RKO (cell line): ENCODE results near the gene TRPM3.
"Not testable (repeated sequence)": the region's sequence is repeated elsewhere in the genome, so short reads cannot be mapped to it uniquely, and the experiment has no call there.

Experiments used
- DNase-seq: peaks from one replicate; pipeline ENCODE4 v3.0.0-alpha.2; 2016; ENCODE audit warnings: low spot score

TRPM3 gene

DNA sequence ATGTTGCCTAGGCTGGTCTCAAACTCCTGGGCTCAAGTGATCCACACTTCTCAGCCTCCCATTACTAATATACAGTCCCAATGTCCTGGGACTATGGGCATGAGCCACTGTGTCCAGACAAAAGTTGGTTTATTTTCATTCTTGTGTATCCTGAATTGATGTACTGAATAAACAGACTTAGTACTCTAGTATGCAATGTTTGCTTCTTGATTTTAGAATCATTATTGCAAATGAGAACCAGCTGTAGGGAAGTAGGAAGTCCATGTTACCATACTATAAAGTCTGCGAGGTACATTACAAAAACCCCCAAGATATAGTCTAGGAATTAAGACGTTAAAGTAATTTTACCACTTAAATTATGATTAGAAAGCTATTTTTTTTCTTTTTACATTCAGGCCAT, 372.4 kb downstream of the TRPM3 start:
- no peak for DNase-seq

DNA sequence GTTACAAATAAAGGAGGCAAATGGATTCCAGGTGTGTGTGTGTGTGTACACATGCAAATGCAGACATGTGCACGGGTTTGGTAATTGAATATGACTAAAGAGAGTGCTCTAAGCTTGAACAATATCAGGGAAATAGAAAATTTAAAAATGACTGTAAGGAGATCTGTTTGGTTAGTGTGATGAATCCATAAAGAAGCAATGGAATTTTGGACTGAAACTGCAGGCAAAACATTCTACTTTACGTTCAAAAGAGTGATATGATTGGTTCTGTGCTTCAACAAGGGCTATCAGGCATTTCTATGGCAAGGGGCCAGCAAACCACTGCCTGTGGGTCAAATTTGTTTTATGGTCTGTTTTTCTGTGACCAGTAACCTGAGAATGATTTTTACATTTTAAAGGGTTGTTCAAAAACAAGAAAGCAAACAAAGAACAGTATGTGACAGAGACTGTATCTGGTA, 374.1 kb downstream of the TRPM3 start:
- DNase-seq = no peak

DNA sequence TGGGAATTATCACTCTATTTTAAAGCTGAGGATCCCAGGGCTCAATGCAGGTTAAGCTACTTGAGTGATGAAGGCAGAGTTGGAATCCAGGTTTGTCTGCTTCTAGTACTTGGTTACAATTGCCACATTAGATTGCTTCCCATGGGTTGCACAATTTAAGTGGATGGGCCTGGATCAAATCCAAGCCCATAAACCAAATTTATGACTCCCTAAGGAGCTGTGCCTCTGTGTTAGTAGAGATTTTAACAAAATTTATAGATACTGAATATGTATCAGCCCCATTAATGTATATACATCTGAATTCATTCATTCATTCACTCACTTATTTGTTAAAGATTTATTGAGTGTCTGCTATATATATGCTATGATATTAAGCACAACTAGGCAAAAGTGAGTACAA, 374.7 kb downstream of the TRPM3 start:
- no peak for DNase-seq

DNA sequence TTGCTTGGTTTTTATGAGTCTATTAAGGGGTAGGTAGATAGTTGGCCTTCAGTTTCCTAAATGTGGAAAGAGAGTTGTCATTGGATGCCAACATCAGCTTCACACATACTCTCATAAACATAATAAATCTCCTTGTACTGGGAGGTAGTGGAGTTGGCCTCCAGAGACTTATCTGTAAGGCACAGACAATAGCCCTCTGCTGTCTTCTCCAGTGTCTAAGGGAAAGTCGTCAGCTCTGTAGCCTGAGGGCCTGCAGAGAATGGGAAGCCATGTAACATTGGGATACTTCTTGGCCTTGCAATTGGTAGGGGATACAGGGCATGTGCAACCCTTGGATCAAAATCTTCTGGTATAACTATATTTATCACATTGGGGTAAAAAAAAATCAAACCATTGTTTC, 375.1 kb downstream of the TRPM3 start:
- no peak for DNase-seq

DNA sequence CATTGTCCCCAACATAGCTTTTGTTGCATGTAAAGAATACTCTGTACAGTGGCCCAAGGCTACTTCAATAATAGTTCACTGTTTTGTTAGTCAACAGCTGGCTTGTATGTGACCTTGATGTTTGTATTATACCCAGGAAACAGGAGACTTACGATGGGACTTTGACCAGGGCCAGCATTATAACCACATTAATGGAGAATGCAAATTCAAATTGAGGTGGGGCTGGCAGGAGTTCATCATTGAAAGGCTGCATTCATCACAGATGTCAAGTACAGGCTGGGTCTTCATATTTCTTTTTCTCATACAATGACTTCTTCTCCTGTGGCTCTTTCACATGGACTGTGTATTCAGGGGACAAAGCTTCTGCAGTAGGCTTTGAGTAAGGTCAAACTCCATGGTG, 396.6 kb downstream of the TRPM3 start:
- DNase-seq = not testable (repeated sequence)

DNA sequence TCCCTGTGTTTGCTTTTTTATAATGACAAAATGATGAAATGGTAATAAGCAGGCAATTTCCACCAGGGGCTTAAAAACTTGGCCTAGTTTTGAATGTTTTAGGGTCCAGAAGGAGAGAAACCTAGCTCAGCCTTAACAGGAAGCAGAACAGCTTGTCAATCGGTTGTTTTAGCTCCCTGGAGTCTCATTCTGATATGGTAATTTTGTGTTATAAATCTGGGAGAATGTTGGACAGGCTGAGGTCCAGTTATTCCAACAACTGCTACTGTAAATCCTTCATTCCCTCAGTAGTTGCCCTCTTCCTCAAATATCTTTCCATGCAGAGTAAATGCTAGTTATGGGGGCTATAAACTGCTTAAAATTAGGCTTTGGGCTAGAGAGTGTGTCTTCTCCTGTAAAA, 397.4 kb downstream of the TRPM3 start:
- not testable (repeated sequence) for DNase-seq

DNA sequence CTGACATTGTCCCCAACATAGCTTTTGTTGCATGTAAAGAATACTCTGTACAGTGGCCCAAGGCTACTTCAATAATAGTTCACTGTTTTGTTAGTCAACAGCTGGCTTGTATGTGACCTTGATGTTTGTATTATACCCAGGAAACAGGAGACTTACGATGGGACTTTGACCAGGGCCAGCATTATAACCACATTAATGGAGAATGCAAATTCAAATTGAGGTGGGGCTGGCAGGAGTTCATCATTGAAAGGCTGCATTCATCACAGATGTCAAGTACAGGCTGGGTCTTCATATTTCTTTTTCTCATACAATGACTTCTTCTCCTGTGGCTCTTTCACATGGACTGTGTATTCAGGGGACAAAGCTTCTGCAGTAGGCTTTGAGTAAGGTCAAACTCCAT, 414.6 kb downstream of the TRPM3 start:
- DNase-seq = not testable (repeated sequence)

DNA sequence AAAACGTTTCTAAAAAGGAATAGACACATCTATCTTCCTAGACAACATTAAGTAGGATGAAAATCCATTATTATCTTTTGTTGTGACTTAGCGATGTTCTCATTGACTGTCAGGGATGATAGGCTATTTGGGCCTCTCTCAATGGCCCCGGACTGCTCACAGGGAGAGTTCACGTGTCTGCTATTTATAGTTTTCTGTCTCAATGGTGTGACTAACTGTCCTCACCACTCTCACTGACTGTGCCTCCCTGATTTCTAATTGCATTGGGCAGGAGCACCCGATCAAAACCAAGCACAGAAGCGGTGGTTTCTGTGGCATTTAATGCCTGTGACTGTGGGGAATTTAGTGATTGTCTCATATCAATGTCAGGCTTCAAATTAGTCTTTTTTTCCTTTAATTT, 420.3 kb downstream of the TRPM3 start:
- peak; percentile 26 for DNase-seq

DNA sequence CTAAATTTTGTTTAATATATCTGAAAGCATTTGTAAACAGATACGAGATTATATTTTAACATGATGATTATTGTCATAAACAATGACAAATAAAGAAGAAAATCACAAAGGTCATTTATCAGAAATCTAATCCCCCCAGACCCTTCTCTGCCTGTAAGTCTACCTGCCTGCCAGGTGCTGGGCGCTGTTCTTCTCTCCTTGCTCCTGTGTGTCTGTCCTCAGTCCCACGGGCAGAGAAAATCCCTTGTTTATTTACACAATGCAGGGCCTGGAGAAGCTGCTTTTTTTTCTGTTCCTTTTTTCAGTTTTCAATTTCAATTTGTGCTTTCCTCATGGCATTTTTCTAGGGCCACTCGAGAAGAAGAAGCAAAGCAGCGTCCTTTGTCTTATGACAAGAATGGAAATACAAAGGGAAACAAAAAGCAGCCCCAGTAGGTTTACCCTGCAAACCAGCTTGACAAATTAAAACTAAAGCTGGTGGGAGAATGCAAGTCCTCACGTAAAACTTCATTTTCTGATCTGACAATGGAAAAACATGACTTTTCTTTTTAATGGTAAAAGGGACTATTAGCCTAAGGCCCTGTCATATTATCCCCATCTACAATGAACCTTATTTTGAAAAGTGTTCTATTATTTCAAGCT, 424.6 kb downstream of the TRPM3 start:
- DNase-seq = no peak

DNA sequence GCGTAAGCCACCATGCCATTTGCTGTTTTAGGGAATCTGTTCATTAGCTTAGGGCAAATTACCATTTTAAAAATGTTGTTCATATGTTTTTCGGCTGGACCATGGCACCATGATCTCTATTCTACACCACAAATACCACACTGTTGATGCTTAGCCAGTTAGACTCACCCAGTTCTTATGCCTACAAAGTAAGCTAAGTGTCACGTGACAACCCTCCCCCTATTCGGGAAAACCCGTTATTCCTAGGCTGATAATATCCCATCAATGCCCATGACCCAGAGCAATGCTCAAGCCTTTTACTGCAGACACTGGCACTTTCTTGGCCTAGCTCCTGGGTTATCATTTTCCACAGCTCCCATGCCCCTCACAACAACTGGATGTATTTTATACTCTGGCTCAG, 426.7 kb downstream of the TRPM3 start:
- DNase-seq = no peak

DNA sequence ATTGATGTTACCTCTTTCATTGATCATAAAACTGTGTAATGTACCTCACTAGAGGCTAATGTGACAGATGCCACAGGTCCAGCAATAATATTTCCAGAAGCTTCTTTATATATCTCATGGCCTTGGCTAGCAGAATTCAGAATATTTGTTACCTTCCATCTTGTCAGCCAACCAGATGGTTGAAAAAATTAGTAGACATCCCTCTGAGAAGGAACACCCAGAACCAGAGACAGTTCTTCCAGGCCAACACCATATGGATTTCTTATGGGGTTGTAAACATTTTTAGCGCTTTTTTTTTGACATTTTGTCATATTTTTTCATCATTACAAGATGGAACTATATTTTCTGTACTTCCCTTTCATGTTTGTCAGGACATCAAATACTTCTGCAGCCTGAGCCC, 428.2 kb downstream of the TRPM3 start:
- DNase-seq = no peak

DNA sequence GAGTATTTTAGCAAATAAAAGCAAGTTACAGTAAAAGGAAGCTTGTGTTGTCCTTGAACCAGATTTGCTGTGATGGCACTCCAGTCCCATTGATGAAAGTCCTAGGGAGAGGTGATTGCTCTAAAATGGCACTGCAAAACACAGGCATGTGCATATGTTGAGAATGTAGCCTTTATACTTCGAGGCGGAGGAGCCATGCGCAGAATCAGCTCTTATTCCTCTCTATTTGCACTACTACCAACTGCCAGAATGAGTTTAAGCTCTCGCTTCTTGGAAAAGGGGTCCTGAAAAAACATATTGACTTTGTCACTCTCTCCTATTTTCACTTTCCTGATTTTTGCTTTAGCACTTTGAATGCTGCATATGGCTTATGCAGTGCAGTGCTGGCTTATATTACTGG, 429.0 kb downstream of the TRPM3 start:
- DNase-seq = no peak

DNA sequence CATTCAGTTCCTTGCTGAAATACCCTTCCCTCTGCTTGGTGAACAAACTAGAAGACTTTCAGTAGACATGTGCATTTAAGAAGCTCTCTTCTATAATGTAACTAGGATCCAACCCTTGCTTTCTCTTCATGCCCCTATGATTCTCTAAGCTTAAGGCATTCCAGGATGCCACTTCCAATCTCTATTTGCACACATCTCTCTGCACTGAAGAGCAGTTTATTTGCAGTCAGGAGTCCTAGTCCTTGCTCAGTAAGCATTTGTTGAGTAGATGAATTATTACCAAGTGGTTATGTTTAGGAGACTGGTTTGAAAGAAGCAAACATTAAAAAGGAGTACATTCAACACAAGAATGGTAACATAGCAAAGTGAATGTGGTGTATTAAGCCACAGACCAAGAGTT, 432.7 kb downstream of the TRPM3 start:
- no peak for DNase-seq

DNA sequence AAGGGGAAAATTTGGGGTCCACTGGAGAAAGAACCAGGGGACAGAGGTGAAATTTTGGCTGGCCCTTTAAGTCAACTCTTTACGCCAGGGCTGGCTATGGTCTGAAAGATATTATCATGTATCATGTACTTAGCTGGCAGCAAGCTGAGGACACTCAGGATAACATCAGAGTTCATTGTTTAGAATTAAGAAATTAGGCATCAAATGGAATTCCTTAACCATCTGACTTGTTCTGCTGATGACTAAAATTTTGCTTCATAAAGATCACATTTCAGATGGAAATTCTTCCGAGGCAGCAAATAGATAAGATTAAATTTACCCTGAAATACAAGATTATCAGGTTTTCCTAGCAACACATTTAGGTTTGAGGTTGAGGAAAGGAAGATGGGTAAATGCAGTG, 437.6 kb downstream of the TRPM3 start:
- DNase-seq = no peak

DNA sequence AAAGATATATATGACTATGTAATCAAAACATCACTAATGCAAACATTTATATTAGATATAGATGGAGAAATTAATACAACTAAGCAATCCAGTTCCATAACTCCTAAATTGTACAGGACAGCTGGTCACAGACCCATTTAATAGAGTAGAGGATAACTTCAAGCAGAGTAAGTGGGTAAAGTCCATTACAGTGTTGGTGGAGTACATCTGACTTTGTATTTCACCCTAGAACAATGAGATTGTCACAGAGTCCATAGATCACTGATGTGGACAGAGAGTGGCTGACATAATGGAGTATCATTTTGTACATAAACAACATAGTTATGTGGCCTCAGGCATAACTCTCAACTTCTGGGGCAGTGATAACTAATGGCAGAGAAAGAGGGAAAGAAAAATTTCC, 439.1 kb downstream of the TRPM3 start:
- DNase-seq = no peak

DNA sequence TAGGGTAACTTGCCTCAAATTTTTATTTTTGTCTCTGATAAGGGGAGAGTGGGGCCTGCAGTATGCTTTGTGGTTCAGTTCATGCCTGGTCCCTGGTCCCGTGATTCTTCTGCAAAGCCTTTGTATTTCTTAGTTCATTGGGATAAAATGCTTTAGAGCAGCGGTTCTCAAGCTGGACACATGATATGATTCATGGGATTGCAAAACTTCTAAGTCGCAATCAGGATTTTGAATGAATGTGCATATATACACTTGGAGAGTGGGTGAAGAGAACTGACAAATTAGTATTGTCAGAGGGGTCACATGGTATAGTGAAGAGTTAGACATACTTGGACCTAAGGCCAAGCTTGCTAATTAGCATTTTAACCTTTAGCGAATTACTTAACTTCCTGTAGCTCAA, 441.6 kb downstream of the TRPM3 start:
- peak; percentile 1 for DNase-seq

DNA sequence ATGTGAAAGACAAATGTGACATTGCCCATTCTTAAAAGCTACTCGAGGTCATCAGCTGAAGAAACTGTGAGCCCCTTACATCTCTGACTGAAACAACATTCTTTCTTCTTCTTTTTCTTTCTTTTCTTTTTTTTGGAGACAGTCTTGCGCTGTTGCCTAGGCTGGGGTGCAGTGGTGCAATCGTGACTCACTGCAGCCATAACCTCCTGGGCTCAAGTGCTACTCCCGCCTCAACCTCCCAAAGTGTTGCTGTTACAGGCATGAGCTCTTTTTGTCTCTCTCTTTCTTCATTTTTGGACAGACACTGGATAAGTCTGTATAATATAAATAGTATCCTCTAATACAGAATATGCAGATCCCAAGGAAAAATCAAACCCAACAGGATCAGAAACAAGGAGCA, 443.3 kb downstream of the TRPM3 start:
- DNase-seq = no peak

DNA sequence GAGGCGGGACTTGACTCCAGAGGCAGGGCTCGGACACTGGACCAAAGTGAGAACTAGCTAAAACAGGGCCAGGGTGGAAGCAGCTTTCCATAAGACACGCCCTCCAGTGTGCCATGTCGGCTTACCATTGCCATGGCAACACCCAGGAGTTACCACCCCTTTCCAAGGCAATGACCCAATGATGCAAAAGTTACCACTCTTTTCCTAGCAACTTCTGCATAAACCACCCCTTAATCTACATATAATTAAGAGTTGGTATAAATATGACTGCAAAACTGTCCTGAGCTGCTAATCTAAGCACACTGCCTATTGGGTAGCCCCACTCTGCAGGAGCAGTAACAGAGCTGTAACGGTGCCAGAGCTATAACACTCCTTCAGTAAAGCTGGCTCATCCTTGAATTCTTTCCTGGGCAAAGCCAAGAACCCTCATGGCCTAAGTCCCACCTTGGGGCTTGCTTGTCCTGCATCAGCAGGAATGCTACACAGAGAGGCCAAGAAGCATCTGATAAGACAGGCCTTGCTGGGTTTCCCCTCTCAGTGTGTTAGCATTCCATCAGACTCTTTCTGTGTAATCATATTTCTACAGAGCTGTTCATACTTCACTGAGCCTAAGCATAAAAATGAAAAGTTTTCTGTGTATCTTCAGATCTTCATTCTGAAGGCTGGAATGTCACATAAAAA, 444.2 kb downstream of the TRPM3 start:
- DNase-seq = no peak

DNA sequence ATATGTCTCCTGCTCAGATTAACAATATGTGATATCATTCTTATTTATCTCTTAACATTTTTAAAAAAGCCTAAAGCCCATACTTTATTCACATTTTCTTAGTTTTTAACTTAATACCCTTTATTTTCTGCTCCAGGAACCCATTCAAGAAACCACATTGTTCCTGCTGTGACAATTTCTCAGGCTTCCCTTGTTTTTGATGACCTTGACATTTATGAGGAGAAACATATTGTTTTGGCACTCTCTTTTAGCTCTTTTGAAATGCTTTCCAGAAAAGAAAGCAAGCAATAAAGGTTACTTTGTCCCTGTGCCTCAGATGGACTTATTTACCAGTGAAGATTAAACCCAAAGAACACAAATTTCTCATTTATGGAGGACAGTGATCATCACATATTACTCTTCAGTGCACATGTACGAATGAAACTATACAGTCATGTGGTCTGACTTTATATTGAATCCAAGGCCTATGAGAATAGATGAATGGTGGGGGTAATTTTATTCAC, 445.5 kb downstream of the TRPM3 start:
- DNase-seq = no peak

DNA sequence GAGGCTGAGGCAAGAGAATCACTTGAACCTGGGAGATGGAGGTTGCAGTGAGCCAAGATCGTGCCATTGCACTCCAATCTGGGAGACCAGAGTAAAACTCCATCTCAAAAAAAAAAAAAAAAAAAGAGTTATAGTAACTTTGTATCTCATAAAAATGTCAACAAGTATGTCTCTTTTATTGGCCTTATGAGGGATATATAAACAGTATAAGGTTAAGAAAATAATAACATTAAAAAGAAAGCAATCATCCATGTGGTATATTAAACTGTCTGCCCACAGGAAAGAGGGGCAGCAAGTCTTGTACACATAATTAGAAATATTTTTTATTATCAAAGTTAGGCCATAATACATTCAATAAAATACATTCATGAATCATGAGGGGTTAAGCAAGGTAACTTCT, 447.6 kb downstream of the TRPM3 start:
- DNase-seq = no peak

DNA sequence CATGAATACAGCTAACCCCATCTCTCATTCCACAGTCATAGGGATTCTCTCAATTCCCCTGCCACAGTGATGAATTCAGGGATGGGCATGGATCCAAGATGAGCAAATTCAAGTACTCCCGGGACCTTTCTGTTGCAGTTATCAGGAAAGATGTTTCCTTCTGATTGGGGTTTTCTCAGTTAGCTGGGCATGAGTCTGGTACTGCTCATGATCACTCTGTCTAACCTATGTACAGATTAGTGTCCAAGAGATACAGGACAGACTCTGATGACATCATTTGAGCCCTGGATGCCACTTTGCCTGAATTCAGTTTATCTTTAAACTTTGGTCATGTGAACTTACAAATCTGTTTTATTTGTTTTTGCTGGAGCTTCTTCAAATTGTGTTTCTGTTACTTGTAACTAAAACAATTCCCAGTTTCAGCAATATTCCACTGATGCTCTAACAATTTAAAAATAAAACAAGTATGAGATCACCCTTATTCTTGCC, 449.2 kb downstream of the TRPM3 start:
- no peak for DNase-seq

DNA sequence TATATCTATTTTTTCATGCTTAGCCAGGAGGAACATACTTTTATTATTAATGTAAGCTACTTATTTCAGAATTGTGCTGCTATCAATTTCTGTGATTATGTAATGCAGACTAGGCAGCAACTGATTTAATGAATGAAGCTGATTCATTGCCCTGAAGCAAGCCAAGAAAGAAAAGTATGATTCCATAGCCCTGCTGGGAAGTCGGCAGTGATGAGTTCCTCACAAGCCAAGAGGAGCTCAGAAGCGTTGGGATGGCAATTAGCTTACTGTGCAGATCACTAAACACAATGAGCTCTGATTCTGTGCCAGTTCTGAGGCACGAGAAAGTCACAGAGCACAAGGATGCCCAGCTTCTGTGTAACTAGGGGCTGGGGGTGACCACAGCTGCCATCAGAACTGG, 452.7 kb downstream of the TRPM3 start:
- no peak for DNase-seq

DNA sequence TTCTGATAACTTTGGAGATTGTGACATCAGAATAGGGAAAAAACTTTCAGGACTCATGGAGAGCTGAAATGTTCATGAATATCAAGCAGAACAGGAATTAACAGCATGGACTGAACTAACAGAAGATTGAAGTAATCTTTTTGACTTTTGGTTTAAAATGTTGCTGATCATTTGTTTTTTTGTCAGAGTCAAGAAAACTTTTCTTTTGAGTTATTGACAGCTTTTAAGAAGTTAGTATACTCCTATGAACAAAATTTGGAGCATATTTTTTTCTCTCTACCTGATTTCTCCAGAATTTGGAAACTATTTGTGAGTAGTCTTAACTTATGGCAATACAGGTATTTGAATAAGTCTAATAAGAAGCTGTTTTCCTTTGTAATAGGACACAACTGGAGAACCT, 462.7 kb downstream of the TRPM3 start:
- DNase-seq = no peak

DNA sequence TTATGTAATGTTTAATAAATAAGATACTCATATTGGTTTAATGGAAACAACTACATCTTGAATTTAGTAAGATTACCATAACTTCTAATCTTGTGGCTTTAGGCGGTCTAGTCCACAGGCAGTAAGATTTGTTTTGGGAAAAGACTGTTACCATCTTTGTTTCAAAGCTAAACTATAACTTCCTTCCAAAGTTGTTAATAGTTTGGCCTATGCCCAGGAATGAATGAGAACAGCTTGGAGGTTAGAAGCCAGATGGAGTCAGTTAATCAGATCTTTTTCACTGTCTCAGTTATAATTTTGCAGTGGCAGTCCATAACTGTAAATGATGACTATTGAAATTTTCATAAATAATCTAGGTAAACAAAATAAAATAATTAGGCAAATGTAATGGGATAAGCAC, 465.1 kb downstream of the TRPM3 start:
- DNase-seq = no peak
